GM12878 (cell line): ENCODE results near the gene ENG.

ENCODE experiments used
- CBX3 ChIP-seq: fragments of 200-600 bp; sonication (generic); IDR thresholded peaks from 2 replicates; pipeline ENCODE4 v1.6.1; 2016; ENCODE audit warnings: low read depth, borderline replicate concordance
- CREB1 ChIP-seq: IDR thresholded peaks from 2 replicates; pipeline ENCODE4 v1.6.1; 2012; ENCODE audit warnings: low read depth, mild to moderate bottlenecking, inconsistent platforms
- EED ChIP-seq: sonication (generic); IDR thresholded peaks from 2 replicates; pipeline ENCODE4 v1.6.1; 2016; ENCODE audit warnings: antibody characterized with exemption, low read depth
- FOXM1 ChIP-seq: IDR thresholded peaks from 2 replicates; pipeline ENCODE4 v1.6.1; 2012; ENCODE audit warnings: low read depth, mild to moderate bottlenecking, inconsistent platforms, low read length, moderate library complexity
- RAD21 ChIP-seq: IDR thresholded peaks from 2 replicates; pipeline ENCODE4 v1.6.1; 2011; ENCODE audit warnings: mild to moderate bottlenecking, low read depth, low read length, moderate library complexity; ENCODE audit not compliant: insufficient read depth
- SMARCA5 ChIP-seq: fragments of 450-650 bp; IDR thresholded peaks from 2 replicates; pipeline ENCODE4 v1.6.1; 2017; ENCODE audit warnings: mild to moderate bottlenecking
- SP1 ChIP-seq: IDR thresholded peaks from one replicate; pipeline ENCODE4 v1.6.1; 2011; ENCODE audit warnings: low read depth, low read length
- TF ChIP-seq, protein P1 (sequence below): fragments of 450-650 bp; IDR thresholded peaks from 2 replicates; pipeline ENCODE4 v1.6.1; 2017; ENCODE audit warnings: mild to moderate bottlenecking, moderate library complexity
- TF ChIP-seq, protein P2 (sequence below), 3 experiments: IDR thresholded peaks in 2 of 3; conservative IDR thresholded peaks in 1 of 3; 2 replicates each; pipeline ENCODE4 v1.5.1; 2011; ENCODE audit warnings: low read depth in 3 of 3, low read length in 3 of 3, mild to moderate bottlenecking in 3 of 3, control low read depth in 2 of 3, moderate library complexity in 2 of 3, inconsistent platforms in 1 of 3, mixed read lengths in 1 of 3; ENCODE audit not compliant: control insufficient read depth in 2 of 3, insufficient read depth in 1 of 3; ENCODE audit errors: extremely low read depth in 1 of 3
- TF ChIP-seq, protein P3 (sequence below): IDR thresholded peaks from 2 replicates; pipeline ENCODE4 v1.6.1; 2011; ENCODE audit warnings: mild to moderate bottlenecking, low read depth, low read length, moderate library complexity; ENCODE audit not compliant: insufficient replicate concordance
- TF ChIP-seq, protein P4 (sequence below): IDR thresholded peaks from 2 replicates; pipeline ENCODE4 v1.6.1; 2012; ENCODE audit warnings: low read depth, low read length, improper control_type of control experiment

DNA sequence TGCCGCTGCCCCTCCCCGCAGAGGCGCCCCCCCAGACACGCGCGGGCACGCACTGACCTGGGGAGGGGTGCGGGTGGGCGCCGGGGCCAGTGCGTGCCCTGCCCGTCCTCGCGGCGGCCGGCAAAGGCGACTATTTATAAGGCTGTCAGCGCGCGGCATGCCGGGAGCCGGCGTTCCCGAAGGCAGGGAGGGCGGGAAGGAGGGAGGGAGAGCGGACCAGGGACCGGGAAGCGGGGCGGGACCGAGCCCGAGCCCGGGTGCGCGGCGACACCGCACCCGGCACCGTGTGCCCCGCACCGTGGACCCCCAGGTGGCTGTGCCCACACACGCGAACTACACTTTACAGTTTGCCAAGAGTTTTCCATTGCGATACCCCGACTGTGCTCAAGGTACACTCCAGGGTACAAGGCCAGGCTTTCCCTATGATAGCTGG, 23.1 kb upstream of the ENG start, which contains the start of gene AK1:
- TF ChIP-seq, protein P1, sequence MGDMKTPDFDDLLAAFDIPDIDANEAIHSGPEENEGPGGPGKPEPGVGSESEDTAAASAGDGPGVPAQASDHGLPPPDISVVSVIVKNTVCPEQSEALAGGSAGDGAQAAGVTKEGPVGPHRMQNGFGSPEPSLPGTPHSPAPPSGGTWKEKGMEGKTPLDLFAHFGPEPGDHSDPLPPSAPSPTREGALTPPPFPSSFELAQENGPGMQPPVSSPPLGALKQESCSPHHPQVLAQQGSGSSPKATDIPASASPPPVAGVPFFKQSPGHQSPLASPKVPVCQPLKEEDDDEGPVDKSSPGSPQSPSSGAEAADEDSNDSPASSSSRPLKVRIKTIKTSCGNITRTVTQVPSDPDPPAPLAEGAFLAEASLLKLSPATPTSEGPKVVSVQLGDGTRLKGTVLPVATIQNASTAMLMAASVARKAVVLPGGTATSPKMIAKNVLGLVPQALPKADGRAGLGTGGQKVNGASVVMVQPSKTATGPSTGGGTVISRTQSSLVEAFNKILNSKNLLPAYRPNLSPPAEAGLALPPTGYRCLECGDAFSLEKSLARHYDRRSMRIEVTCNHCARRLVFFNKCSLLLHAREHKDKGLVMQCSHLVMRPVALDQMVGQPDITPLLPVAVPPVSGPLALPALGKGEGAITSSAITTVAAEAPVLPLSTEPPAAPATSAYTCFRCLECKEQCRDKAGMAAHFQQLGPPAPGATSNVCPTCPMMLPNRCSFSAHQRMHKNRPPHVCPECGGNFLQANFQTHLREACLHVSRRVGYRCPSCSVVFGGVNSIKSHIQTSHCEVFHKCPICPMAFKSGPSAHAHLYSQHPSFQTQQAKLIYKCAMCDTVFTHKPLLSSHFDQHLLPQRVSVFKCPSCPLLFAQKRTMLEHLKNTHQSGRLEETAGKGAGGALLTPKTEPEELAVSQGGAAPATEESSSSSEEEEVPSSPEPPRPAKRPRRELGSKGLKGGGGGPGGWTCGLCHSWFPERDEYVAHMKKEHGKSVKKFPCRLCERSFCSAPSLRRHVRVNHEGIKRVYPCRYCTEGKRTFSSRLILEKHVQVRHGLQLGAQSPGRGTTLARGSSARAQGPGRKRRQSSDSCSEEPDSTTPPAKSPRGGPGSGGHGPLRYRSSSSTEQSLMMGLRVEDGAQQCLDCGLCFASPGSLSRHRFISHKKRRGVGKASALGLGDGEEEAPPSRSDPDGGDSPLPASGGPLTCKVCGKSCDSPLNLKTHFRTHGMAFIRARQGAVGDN, result no peak
- TF ChIP-seq EED, result no peak
- no peak for TF ChIP-seq CBX3
- TF ChIP-seq, protein P2, sequence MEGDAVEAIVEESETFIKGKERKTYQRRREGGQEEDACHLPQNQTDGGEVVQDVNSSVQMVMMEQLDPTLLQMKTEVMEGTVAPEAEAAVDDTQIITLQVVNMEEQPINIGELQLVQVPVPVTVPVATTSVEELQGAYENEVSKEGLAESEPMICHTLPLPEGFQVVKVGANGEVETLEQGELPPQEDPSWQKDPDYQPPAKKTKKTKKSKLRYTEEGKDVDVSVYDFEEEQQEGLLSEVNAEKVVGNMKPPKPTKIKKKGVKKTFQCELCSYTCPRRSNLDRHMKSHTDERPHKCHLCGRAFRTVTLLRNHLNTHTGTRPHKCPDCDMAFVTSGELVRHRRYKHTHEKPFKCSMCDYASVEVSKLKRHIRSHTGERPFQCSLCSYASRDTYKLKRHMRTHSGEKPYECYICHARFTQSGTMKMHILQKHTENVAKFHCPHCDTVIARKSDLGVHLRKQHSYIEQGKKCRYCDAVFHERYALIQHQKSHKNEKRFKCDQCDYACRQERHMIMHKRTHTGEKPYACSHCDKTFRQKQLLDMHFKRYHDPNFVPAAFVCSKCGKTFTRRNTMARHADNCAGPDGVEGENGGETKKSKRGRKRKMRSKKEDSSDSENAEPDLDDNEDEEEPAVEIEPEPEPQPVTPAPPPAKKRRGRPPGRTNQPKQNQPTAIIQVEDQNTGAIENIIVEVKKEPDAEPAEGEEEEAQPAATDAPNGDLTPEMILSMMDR (IDR thresholded peaks at IDR 0.05 in 2 of 3, conservative IDR thresholded peaks at IDR 0.05 in 1 of 3; ENCODE audit: control insufficient read depth in 2 of 3, extremely low read depth in 1 of 3, insufficient read depth in 1 of 3, low read depth in 3 of 3, low read length in 3 of 3), result no peak
- no peak for TF ChIP-seq FOXM1
- TF ChIP-seq, protein P3, sequence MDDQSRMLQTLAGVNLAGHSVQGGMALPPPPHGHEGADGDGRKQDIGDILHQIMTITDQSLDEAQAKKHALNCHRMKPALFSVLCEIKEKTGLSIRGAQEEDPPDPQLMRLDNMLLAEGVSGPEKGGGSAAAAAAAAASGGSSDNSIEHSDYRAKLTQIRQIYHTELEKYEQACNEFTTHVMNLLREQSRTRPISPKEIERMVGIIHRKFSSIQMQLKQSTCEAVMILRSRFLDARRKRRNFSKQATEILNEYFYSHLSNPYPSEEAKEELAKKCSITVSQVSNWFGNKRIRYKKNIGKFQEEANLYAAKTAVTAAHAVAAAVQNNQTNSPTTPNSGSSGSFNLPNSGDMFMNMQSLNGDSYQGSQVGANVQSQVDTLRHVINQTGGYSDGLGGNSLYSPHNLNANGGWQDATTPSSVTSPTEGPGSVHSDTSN, result no peak
- TF ChIP-seq RAD21, result no peak
- TF ChIP-seq SMARCA5, result no peak
- no peak for TF ChIP-seq SP1
- no peak for TF ChIP-seq CREB1
- TF ChIP-seq, protein P4, sequence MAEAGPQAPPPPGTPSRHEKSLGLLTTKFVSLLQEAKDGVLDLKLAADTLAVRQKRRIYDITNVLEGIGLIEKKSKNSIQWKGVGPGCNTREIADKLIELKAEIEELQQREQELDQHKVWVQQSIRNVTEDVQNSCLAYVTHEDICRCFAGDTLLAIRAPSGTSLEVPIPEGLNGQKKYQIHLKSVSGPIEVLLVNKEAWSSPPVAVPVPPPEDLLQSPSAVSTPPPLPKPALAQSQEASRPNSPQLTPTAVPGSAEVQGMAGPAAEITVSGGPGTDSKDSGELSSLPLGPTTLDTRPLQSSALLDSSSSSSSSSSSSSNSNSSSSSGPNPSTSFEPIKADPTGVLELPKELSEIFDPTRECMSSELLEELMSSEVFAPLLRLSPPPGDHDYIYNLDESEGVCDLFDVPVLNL, result no peak
